Kidney capillary endothelial cell (primary cell): Measurements from ENCODE around the gene BRSK2.
"Not testable (repeated sequence)": the region's sequence is repeated elsewhere in the genome, so short reads cannot be mapped to it uniquely, and the experiment has no call there.

Source experiments
- DNase-seq: peaks from one replicate; pipeline ENCODE4 v3.0.0-alpha.2; 2018; ENCODE audit warnings: low spot score

The BRSK2 gene

GRCh38 chr11:1409852-1410125, 20.1 kb downstream of the BRSK2 start:
- not testable (repeated sequence) for DNase-seq

GRCh38 chr11:1410366-1411291, 20.9 kb downstream of the BRSK2 start:
- DNase-seq = no peak

GRCh38 chr11:1411301-1411700, 21.6 kb downstream of the BRSK2 start:
- no peak for DNase-seq

GRCh38 chr11:1411739-1412138, 22.0 kb downstream of the BRSK2 start:
- DNase-seq = not testable (repeated sequence)

- no peak for DNase-seq
Observed at GRCh38 chr11:1412377-1413095, 22.8 kb downstream of the BRSK2 start.

- DNase-seq = no peak
Observed at GRCh38 chr11:1414650-1415049, 24.9 kb downstream of the BRSK2 start.

GRCh38 chr11:1415631-1416030, 25.9 kb downstream of the BRSK2 start:
- no peak for DNase-seq

- not testable (repeated sequence) for DNase-seq
Observed at GRCh38 chr11:1418192-1418795, 28.6 kb downstream of the BRSK2 start.

GRCh38 chr11:1419811-1420210, 30.1 kb downstream of the BRSK2 start:
- no peak for DNase-seq

- no peak for DNase-seq
Observed at GRCh38 chr11:1421291-1421690, 31.6 kb downstream of the BRSK2 start.

- no peak for DNase-seq
Observed at GRCh38 chr11:1422481-1422880, 32.7 kb downstream of the BRSK2 start.

- no peak for DNase-seq
Observed at GRCh38 chr11:1422981-1423380, 33.2 kb downstream of the BRSK2 start.

- DNase-seq = not testable (repeated sequence)
Observed at GRCh38 chr11:1423406-1423805, 33.7 kb downstream of the BRSK2 start.

GRCh38 chr11:1425006-1425405, 35.3 kb downstream of the BRSK2 start:
- no peak for DNase-seq

- DNase-seq = no peak
Observed at GRCh38 chr11:1425439-1425838, 35.7 kb downstream of the BRSK2 start.

- no peak for DNase-seq
Observed at GRCh38 chr11:1428762-1429316, 39.1 kb downstream of the BRSK2 start.

- DNase-seq = no peak
Observed at GRCh38 chr11:1433568-1433967, 43.8 kb downstream of the BRSK2 start.

GRCh38 chr11:1433977-1434640, 44.4 kb downstream of the BRSK2 start:
- DNase-seq = no peak

- DNase-seq = not testable (repeated sequence)
Observed at GRCh38 chr11:1435479-1435819, 45.7 kb downstream of the BRSK2 start.

GRCh38 chr11:1435820-1436467, 46.2 kb downstream of the BRSK2 start:
- DNase-seq = no peak

- DNase-seq = no peak
Observed at GRCh38 chr11:1436468-1437039, 46.8 kb downstream of the BRSK2 start.
